ENCODE data around the gene ACTR1A. TPM values are rescaled to one million over a fixed set of nuclear protein-coding genes. Genes with fewer than 3 reads are reported as not detected.
A peak's percentile ranks its signal among the peaks of the same experiment; 100 is the strongest.

ACTR1A gene
- total and polyA plus RNA-seq, 10 donors: 25.5 to 90.8 (median 66.8) TPM

DNA sequence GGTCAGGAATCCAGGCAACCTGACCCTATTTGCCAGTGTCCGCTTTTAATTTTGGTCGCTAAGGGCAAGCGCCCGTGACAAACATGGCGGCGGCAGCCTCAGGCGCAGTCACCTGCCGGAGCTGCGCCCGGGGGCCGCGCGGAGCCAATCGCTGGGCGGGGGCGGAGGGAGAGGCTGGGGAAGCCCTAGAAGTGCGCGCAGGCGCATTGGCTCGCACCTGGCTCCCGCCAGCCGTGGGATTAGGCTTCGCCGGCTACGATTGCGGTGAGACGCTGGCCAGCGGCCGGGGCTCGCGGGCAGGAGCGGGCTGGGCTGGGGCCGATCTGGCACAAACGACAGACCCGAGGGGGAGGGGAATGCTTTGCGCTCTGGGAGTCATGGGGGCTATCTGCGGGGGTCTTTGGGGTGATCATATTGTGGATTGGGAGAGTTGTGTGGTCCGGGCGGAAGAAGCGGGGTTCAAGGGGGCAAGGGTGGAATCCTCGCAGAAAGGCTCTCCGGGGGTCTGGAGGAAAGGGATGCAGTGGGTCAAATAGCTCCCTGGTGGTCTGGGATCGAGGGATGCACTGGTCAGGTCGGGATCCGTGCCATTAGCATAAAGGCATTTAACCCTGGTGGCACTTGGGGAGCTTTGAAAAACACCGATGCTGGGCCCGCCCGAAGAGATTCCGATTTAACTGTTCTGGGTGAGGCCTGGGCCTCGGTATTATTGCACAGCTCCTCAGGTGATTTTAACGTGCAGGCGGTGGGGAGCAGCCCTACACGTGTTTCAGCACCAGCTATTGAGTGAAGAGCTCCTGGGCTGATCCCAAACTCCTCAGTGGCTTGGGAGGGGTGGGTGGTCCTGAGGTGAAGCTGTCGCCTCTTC lies 41.1 kb downstream of the ACTR1A start:
- Histone ChIP-seq H3K36me3 (peaks cover 0 to 2% (median 0%) of the 10 kb centered on the region in 6 donors), H3K9me3 (no peaks in the 10 kb centered on the region), H3K27me3 (replicated peaks in 1 of 7) (no peaks in the 10 kb centered on the region), H3K27ac (peak overlapping the region in 5 of 8 donors; percentile 26 to 82 (median 72)), H3K4me1 (peaks cover 8 to 44% (median 28%) of the 10 kb centered on the region in 6 donors), H3K4me3 (peak overlapping the region; percentile 40 to 86 (median 47))
- intact Hi-C loops (cut with DNase I; ENCODE audit: low total_unique reads): no loop called here
- peak; percentile 98 for DNase-seq
- WGBS, 5 donors: 2 to 4% (median 3%) methylated on average over 42 to 54 of the region's 54 CpGs
- TF ChIP-seq POLR2AphosphoS5 (IDR thresholded peaks at IDR 0.05) (peak; percentile 80 to 93 (median 84)), POLR2A (IDR thresholded peaks at IDR 0.05) (peak in 1 of 3 donors; percentile 8)
- TF ChIP-seq, protein P1, sequence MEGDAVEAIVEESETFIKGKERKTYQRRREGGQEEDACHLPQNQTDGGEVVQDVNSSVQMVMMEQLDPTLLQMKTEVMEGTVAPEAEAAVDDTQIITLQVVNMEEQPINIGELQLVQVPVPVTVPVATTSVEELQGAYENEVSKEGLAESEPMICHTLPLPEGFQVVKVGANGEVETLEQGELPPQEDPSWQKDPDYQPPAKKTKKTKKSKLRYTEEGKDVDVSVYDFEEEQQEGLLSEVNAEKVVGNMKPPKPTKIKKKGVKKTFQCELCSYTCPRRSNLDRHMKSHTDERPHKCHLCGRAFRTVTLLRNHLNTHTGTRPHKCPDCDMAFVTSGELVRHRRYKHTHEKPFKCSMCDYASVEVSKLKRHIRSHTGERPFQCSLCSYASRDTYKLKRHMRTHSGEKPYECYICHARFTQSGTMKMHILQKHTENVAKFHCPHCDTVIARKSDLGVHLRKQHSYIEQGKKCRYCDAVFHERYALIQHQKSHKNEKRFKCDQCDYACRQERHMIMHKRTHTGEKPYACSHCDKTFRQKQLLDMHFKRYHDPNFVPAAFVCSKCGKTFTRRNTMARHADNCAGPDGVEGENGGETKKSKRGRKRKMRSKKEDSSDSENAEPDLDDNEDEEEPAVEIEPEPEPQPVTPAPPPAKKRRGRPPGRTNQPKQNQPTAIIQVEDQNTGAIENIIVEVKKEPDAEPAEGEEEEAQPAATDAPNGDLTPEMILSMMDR (IDR thresholded peaks at IDR 0.05 in 8 of 11, conservative IDR thresholded peaks at IDR 0.05 in 3 of 11): peak in 1 of 11 experiments; percentile 22

DNA sequence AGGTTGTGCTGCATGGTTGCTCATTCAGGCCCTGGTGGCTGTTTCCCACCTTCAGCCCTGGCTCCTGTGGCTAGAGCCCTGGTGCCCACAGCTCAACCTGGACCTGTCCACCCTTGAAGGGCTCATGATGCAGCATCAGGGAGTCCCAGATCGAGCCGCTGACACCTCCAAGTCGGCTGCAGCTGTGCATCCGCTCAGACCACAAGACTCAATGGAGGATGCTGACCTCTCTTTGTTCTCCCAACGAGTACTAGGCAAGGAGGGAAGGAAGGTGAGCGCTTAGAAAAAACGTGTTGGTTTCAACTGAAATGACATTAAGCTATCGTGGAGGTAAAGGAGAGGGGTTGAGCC lies 41.7 kb downstream of the ACTR1A start:
- no peaks in the 10 kb centered on the region for H3K27me3 ChIP-seq (replicated peaks in 1 of 7)
- peak overlapping the region; percentile 40 to 86 (median 47) for H3K4me3 ChIP-seq
- 14 to 25% (median 20%) methylated on average over 7 to 8 of the region's 8 CpGs for WGBS, 5 donors
- H3K36me3 ChIP-seq: peaks cover 0 to 8% (median 5%) of the 10 kb centered on the region in 6 donors
- H3K27ac ChIP-seq: peak overlapping the region in 5 of 8 donors; percentile 26 to 82 (median 72)
- intact Hi-C loops (cut with DNase I; ENCODE audit: low total_unique reads): no loop called here
- peaks cover 8 to 50% (median 28%) of the 10 kb centered on the region in 6 donors for H3K4me1 ChIP-seq
- TF ChIP-seq, protein P1 (IDR thresholded peaks at IDR 0.05 in 8 of 11, conservative IDR thresholded peaks at IDR 0.05 in 3 of 11): no peak
- TF ChIP-seq POLR2AphosphoS5 (IDR thresholded peaks at IDR 0.05): no peak
- peak; percentile 81 for DNase-seq
- H3K9me3 ChIP-seq: no peaks in the 10 kb centered on the region

DNA sequence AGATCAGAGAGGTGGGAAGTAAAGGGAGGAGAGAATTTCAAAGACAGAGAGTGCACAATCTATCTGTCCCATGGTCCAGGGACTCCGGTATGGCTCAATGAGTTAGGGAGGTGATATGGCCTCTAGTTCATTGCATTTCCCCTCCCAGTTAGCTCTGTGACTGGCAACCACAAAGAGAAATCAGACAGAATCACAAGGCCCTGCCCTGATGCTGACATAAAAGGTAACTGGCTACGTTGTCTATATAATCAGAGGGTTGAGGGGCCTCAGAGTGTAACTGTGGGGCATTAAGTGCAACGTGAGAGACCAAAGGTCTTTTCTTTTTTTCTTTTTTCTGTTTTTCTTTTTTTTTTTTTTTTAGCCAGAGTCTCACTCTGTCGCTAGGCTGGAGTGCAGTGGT lies 43.9 kb downstream of the ACTR1A start:
- H3K36me3 ChIP-seq: peaks cover 0 to 24% (median 8%) of the 10 kb centered on the region in 6 donors
- no peak for TF ChIP-seq POLR2A (IDR thresholded peaks at IDR 0.05)
- TF ChIP-seq POLR2AphosphoS5 (IDR thresholded peaks at IDR 0.05): no peak
- DNase-seq: no peak
- no peak overlapping the region for H3K27ac ChIP-seq
- no peak overlapping the region for H3K4me3 ChIP-seq
- H3K9me3 ChIP-seq: no peaks in the 10 kb centered on the region
- 76 to 88% (median 83%) methylated on average over 4 of the region's 4 CpGs for WGBS, 5 donors
- intact Hi-C loops (cut with DNase I; ENCODE audit: low total_unique reads): no loop called here
- no peaks in the 10 kb centered on the region for H3K27me3 ChIP-seq (replicated peaks in 1 of 7)
- H3K4me1 ChIP-seq: peaks cover 8 to 68% (median 33%) of the 10 kb centered on the region in 6 donors

DNA sequence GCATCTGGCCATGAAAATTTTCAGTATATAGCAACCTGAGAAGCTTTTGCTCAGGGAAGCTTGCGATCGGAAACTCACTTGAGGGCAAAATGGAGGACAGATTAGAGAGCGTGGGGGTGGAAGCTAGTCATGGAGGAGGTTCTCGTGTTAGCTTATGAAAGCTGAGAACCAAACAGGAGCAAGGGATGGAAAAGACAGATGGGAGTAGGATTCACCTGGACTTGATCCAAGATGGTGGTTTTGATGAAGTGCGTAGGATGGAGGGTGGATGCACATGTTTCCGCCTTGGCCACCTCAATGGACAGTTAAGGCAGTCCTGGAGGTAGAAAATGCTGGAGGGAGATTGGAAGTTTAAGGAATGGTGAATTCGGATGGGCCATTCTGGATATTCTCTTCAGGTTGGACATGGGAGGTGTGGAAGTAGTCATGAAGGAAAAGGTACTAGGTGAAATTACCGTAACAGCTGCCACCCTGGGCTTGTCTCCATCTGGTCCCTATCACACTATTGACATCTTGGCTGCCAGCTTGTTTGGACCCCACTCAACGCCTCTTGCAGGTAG lies 44.8 kb downstream of the ACTR1A start:
- DNase-seq: no peak
- intact Hi-C loops (cut with DNase I; ENCODE audit: low total_unique reads): no loop called here
- peaks cover 0 to 30% (median 8%) of the 10 kb centered on the region in 6 donors for H3K36me3 ChIP-seq
- no peak overlapping the region for H3K27ac ChIP-seq
- no peaks in the 10 kb centered on the region for H3K9me3 ChIP-seq
- TF ChIP-seq POLR2A (IDR thresholded peaks at IDR 0.05) (no peak), POLR2AphosphoS5 (IDR thresholded peaks at IDR 0.05) (peak in 1 of 3 donors; percentile 22)
- TF ChIP-seq, protein P1 (IDR thresholded peaks at IDR 0.05 in 8 of 11, conservative IDR thresholded peaks at IDR 0.05 in 3 of 11): no peak
- H3K4me1 ChIP-seq: peaks cover 8 to 68% (median 35%) of the 10 kb centered on the region in 6 donors
- no peaks in the 10 kb centered on the region for H3K27me3 ChIP-seq (replicated peaks in 1 of 7)
- 79 to 94% (median 86%) methylated on average over 9 of the region's 9 CpGs for WGBS, 5 donors
- H3K4me3 ChIP-seq: no peak overlapping the region

All from spleen (tissue), 11 donors.